ENCODE results near the gene TMEM134. TPM values are rescaled to one million over a fixed set of nuclear protein-coding genes. Genes with fewer than 3 reads are reported as not detected.

TMEM134 gene
- total and polyA plus RNA-seq, 5 experiments from 2014 or later = 105 to 148 (median 128) TPM

DNA sequence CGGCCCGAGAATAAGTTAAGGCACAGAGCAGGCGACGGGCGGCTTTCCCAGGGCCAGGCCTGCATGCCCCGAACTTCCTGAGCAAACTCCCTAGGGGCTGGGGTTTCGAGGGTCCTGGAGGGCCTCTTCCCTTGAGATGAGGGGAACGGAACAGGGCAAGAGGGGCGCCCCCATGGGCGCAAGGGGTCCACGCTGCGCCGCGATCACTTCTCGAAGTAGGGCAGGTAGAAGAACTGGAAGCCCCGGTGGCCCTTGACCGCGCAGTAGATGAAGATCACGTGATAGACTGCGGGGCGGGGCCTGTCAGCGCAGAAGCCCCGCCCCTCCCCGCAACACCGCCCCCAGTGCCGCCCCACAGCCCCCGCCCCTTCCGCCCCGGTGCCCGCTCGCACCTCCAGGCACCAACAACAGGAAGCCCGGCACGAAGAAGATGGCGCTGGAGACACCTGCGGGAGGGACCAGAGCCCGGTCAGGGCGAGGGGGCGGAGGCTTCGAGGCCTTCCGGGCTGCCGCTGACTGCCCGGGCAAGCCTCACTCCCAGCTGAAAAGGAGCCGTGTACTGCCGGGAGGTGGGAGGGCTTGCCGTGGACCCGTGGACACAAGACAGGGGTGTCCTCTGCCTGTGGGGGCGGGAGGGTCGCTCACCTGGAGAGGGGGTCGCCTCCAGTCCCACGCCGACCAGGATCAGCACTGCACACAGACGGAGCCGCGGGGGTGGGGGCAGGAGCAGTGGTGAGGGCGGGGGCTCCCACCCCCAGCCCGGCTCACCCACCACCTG lies 4.5 kb downstream of the TMEM134 start:
- DNase-seq (peak; percentile 85 to 97 (median 91)), ATAC-seq (peak; percentile 82)
- Mint-ChIP-seq H3K4me3 (peak overlapping the region; percentile 81 to 92 (median 88)), H3K4me1 (peaks cover 18 to 55% (median 41%) of the 10 kb centered on the region in 4 donors), H3K9me3 (no peaks in the 10 kb centered on the region), H3K27me3 (no peaks in the 10 kb centered on the region), H3K36me3 (no peaks in the 10 kb centered on the region), H3K27ac (peak overlapping the region; percentile 82 to 97 (median 95))
- POLR2A ChIA-PET = interaction anchor here (0.5 to 28.8 kb wide), 18 partner anchors 9 to 113 kb away, joined by 3 to 780 read pairs (median 5); partner anchors contain the start of genes AIP, CABP4, CARNS1 and CDK2AP2

DNA sequence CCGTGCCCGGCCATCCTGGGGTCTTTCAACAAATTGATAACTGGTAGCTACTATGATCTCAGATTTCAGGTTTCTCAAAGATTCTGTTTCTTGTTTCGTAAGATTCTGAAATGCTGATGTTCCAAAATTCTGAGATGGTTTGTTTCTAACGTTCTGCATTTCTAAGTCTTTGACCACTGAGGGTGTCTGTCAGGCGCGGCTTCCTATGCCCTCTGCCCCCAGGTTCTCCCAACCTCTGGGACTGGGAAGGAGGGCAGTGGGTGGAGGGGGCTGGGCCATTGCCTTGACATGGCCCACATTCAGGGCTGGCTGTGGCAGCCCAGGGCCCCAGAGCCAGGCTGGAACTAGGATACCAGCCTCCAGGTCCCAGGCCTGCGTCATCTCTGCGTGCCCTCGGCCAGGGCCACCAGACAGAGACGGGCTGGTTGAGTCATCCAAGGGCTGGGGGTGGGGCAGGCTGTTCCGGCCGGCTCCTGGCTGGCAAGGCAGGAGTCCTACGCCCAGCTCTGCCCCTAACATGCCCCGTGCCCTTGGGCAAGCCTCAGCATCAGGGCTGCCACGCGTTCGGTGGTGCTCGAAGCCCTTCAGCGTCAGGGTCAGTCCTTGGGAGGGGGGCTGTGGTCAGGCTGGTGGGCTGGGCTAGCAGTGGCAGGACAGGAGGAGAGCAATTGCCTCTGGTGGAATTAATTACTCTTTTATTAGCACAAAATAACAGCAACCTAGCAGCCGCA lies 5.2 kb downstream of the TMEM134 start:
- no peak for DNase-seq
- peak overlapping the region; percentile 37 to 97 (median 94) for H3K27ac Mint-ChIP-seq
- peaks cover 18 to 57% (median 39%) of the 10 kb centered on the region in 4 donors for H3K4me1 Mint-ChIP-seq
- POLR2A ChIA-PET = interaction anchor here (0.9 to 28.8 kb wide), 8 partner anchors 9 to 56 kb away, joined by 3 to 780 read pairs (median 50); partner anchors contain the start of genes AIP, CABP4, CARNS1 and CORO1B
- no peaks in the 10 kb centered on the region for H3K9me3 Mint-ChIP-seq
- no peaks in the 10 kb centered on the region for H3K27me3 Mint-ChIP-seq
- H3K36me3 Mint-ChIP-seq = no peaks in the 10 kb centered on the region
- peak overlapping the region; percentile 81 to 92 (median 88) for H3K4me3 Mint-ChIP-seq
- ATAC-seq = no peak

DNA sequence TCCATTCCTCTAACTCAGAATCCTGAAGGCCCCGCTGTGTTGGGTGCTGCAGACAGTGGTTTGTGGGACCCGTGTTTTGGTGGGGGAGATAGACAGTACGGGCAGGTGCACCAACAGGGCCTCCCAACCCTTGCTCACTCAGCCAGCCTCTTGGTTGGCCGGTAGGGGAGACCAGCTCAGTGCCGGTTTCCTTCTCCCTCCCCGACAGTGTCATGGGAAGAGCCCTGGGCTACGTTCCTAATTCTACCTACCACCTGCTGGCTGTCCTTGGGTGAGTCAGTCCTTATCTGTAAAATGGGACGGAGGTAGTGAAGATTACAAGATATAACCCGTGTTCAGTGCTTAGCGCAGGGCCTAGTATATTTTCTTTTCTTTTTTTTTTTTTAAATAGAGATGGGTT lies 5.9 kb downstream of the TMEM134 start:
- peaks cover 15 to 54% (median 36%) of the 10 kb centered on the region in 4 donors for H3K4me1 Mint-ChIP-seq
- H3K36me3 Mint-ChIP-seq = no peaks in the 10 kb centered on the region
- POLR2A ChIA-PET = interaction anchor here (0.9 to 28.8 kb wide), 6 partner anchors 8 to 55 kb away, joined by 4 to 780 read pairs (median 86); partner anchors contain the start of genes AIP, CABP4, CORO1B and GPR152
- peak overlapping the region in 6 of 10 donors; percentile 8 to 95 (median 44) for H3K27ac Mint-ChIP-seq
- DNase-seq = peak in 1 of 10 donors; percentile 40
- H3K4me3 Mint-ChIP-seq = peak overlapping the region in 3 of 10 donors; percentile 7 to 58 (median 24)
- no peak for ATAC-seq
- no peaks in the 10 kb centered on the region for H3K9me3 Mint-ChIP-seq
- no peaks in the 10 kb centered on the region for H3K27me3 Mint-ChIP-seq

DNA sequence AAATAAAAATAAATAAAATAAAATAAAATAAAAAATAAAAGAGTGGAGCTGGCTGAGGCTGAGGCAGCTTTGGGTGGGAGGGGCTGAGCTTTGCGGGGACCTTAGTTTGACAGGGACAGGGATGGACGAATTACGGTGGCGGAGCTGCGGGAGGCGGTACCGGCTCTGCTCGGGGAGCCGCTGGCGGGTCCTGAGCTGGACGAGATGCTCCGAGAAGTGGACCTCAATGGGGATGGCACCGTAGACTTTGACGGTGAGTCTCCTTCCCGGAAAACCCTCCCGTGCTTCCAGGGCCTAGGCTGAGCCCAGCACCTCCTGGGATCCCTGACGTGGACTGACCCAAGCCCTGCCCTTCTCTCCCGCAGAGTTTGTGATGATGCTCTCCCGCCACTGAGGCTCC lies 10.8 kb downstream of the TMEM134 start:
- peak in 1 of 10 donors; percentile 51 for DNase-seq
- POLR2A ChIA-PET = interaction anchor here (3.4 to 28.8 kb wide), 4 partner anchors 10 to 39 kb away, joined by 14 to 780 read pairs (median 83); partner anchors contain the start of genes CORO1B, GPR152, PTPRCAP and RPS6KB2
- Mint-ChIP-seq H3K4me1 (peaks cover 0 to 34% (median 7%) of the 10 kb centered on the region in 4 donors), H3K27ac (no peak overlapping the region), H3K4me3 (no peak overlapping the region), H3K27me3 (no peaks in the 10 kb centered on the region), H3K36me3 (no peaks in the 10 kb centered on the region), H3K9me3 (no peaks in the 10 kb centered on the region)
- no peak for ATAC-seq

DNA sequence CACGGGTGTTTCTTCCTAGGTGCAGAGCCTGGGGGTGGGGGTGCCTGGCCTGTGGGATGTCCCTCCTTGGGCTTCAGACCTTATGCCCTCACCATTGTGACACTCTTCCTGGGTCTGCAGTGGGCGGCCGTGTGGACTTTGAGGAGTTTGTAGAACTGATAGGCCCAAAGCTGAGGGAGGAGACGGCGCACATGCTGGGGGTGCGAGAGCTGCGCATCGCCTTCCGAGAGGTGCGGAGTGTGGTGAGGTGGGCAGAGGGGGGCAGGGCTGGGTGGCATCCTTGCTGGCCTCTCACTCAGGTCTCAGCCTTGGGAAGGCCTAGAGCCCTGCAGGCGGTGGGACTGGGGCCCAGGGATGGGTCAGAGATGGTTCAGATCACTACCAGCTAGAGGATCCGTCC lies 11.6 kb downstream of the TMEM134 start:
- Mint-ChIP-seq H3K9me3 (no peaks in the 10 kb centered on the region), H3K4me1 (peaks cover 0 to 30% (median 8%) of the 10 kb centered on the region in 4 donors), H3K27me3 (no peaks in the 10 kb centered on the region), H3K36me3 (no peaks in the 10 kb centered on the region), H3K4me3 (peak overlapping the region in 1 of 10 donors; percentile 37), H3K27ac (peak overlapping the region in 3 of 10 donors; percentile 19 to 73 (median 56))
- peak in 1 of 10 donors; percentile 56 for DNase-seq
- ATAC-seq = no peak
- POLR2A ChIA-PET = interaction anchor here (3.4 to 28.8 kb wide), 4 partner anchors 10 to 23 kb away, joined by 20 to 780 read pairs (median 83); partner anchors contain the start of genes CORO1B, GPR152, PTPRCAP and RPS6KB2

DNA sequence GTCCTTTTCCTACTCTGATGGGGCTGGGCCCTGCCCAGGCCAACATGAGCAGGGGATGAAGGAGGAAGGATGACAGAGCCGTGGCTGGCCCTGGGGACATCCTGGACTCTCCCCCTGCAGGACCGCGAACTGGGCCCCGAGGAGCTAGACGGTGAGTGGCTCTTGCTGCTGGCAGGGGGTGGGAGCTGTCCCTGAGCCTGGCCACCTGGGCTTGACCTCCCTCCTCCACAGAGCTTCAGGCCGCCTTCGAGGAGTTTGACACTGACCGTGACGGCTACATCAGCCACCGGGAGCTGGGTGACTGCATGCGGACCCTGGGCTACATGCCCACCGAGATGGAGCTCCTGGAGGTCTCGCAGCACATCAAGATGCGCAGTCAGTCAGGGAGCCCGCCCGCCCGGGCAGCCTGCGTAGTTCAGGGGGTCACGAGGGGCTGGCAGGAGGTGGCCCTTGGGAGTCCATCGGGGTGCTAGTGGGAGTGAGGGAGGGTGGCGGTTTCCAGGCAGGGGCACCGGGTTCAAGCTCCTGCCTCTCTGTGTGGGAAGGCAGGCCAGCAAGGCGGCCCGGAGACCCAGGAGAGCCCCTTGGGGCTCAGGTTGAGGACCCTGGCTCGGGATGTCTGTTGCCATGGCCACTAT lies 12.9 kb downstream of the TMEM134 start:
- peak in 1 of 10 donors; percentile 34 for DNase-seq
- POLR2A ChIA-PET = interaction anchor here (0.6 to 28.8 kb wide), 6 partner anchors 9 to 39 kb away, joined by 3 to 780 read pairs (median 14); partner anchors contain the start of genes CORO1B, PTPRCAP, RPS6KB2 and TMEM134
- ATAC-seq = no peak

DNA sequence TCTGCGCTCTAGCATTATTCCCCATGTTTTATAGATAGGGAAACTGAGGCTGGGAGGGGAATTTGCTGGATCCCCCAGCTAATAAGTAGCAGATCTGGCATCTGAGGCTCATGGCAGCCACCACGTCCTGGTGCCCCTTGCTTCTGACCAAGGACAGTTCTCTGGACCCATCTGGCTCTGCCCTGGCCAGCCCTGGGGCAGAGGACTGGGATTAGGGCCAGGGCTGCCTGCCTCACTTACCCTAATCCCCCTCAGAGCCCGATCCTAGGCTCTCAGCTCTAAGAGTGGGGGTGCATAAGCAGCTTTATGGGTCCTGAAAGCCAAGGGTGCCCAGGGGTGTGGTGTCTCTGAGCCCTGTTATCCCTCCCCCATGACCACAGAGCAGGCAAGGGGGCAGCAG lies 14.0 kb downstream of the TMEM134 start, which contains the start of gene CABP4:
TSS of gene CABP4 (plus strand) at position 301 of the 400 bp plus-strand sequence. CDS start at position 371, 70 bp downstream.
- Mint-ChIP-seq H3K4me1 (peaks cover 2 to 34% (median 14%) of the 10 kb centered on the region in 4 donors), H3K27me3 (no peaks in the 10 kb centered on the region), H3K4me3 (peak within 1 kb of the TSS in 1 of 10 donors; percentile 41), H3K27ac (peak within 1 kb of the TSS in 2 of 10 donors; percentile 69 to 72), H3K9me3 (no peaks in the 10 kb centered on the region), H3K36me3 (no peaks in the 10 kb centered on the region)
- POLR2A ChIA-PET = interaction anchor here (1.0 to 28.8 kb wide), 5 partner anchors 8 to 20 kb away, joined by 4 to 780 read pairs (median 20); partner anchors contain the start of genes CORO1B, PTPRCAP, RPS6KB2 and TMEM134
- DNase-seq (peak in 1 of 10 donors; percentile 32), ATAC-seq (no peak)

More for the DNA sequence above, 12.9 kb downstream of the TMEM134 start:
- H3K36me3 Mint-ChIP-seq = no peaks in the 10 kb centered on the region
- no peak overlapping the region for H3K4me3 Mint-ChIP-seq
- no peaks in the 10 kb centered on the region for H3K9me3 Mint-ChIP-seq
- H3K27me3 Mint-ChIP-seq = no peaks in the 10 kb centered on the region
- peaks cover 0 to 31% (median 11%) of the 10 kb centered on the region in 4 donors for H3K4me1 Mint-ChIP-seq
- no peak overlapping the region for H3K27ac Mint-ChIP-seq

DNA sequence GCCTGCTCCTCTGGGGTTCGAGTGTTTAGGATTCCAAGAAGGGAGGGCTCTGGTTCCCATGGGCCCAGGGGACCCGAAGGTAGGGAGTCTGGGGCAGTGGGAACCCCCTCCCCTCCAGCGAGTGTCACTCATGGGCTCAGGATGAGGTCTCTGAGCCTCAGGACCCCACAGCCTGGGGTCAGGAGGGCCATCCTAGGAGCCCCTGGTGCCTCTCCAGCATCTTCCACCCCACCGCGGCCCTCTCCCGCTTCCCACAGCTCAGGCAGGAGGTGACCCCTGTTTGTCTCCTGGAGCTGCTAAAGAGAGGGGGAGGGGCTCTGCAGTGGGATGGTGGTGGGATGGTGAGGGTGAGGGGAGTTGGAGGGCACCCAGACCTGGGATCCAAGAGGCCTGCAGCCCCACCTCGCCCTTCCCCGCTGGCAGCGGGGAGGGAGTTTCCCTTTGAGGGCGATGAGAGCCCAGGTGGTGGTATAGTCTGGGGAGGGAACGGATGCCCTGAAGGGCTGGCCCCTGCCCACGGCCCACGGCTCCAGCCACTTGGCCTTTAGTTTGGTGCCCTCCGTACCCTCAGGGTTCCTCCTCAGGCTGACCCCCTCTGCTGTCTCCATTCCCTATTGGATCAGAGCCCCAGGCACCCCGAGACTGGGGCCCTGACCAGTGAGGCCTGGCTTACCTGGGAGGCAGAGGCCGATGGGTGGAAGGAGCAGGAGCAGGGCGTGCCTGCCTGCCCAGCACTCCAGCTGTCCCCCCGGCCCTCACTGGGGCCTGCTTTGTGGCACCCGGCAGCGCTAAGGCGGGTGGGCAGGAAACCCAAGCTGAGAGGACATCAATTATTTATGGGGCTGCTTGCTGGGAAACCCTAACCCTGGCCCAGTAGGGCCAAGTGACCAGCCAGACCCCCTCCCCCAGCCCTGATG lies 15.0 kb downstream of the TMEM134 start:
- Mint-ChIP-seq H3K27ac (no peak overlapping the region), H3K36me3 (no peaks in the 10 kb centered on the region), H3K9me3 (no peaks in the 10 kb centered on the region), H3K4me1 (peaks cover 7 to 34% (median 18%) of the 10 kb centered on the region in 4 donors), H3K4me3 (no peak overlapping the region), H3K27me3 (no peaks in the 10 kb centered on the region)
- DNase-seq (peak in 1 of 10 donors; percentile 28), ATAC-seq (no peak)
- POLR2A ChIA-PET = interaction anchor here (0.5 to 28.8 kb wide), 7 partner anchors 9 to 59 kb away, joined by 3 to 780 read pairs (median 5); partner anchors contain the start of genes CORO1B, PTPRCAP, RPS6KB2 and TMEM134

DNA sequence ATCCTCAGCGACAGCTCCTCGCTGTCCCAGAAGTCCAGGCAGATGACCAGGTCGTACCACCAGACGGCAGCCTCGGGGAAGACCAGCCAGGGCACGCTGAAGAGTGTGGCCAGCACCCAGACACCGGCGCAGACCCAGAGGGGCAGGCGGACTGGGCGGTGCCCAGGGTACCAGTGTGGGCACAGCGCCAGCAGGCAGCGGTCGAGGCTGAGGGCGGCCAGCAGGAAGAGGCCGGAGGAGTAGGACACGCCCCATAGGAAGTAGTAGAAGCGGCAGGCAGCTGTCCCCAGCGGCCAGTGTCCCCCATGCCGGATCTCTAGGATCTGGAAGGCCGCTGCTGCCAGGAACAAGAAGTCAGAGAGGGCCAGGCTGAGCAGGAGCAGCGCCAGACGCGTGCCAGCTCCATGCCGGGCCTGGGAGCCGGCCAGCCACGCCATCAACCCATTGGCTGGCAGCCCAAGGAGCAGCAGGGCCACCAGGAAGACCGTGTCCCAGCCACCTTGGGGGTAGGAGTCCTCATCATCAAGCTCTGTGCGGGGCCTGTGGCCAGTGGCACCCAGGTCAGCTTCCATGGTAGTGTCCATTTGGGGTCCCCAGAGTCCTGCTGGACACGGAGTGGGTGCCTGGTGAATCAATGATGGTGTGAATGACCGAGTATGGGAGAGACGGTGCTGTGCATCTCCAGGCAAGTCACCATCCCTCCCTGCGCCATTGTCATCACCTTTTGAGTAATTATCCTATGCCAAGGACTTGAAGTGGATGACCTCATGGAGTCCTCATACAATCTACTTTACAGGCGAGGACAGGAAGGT lies 16.7 kb downstream of the TMEM134 start, which contains the start of gene GPR152:
TSS of gene GPR152 (minus strand) at position 589 of the 812 bp plus-strand sequence. CDS start at position 584, 5 bp downstream.
- ATAC-seq (no peak), DNase-seq (no peak)
- H3K4me1 Mint-ChIP-seq = peaks cover 11 to 42% (median 27%) of the 10 kb centered on the region in 4 donors
- H3K9me3 Mint-ChIP-seq = no peaks in the 10 kb centered on the region
- no peaks in the 10 kb centered on the region for H3K27me3 Mint-ChIP-seq
- H3K36me3 Mint-ChIP-seq = no peaks in the 10 kb centered on the region
- POLR2A ChIA-PET = interaction anchor here (0.6 to 28.8 kb wide), 6 partner anchors 8 to 50 kb away, joined by 4 to 780 read pairs (median 8); partner anchors contain the start of genes CORO1B, PPP1CA, PTPRCAP and RPS6KB2
- H3K27ac Mint-ChIP-seq = peak within 1 kb of the TSS in 3 of 10 donors; percentile 8 to 80 (median 63)
- H3K4me3 Mint-ChIP-seq = no peak within 1 kb of the TSS

DNA sequence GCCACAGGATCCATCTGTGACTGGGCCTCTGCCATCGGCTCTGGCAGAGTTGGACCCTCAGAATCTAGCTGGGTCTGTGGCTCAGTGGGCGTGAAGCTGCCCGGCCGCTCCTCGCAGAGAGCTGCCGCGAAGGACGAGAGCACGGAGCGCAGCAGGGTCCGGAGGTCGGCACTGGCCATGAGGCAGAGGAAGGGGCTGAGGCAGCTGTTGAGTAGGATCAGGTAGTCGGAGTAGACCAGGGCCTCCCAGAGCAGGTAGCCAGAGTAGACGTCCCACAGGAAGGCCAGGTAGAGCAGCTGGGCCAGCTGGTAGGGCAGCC lies 17.4 kb downstream of the TMEM134 start:
- Mint-ChIP-seq H3K4me3 (peak overlapping the region in 1 of 10 donors; percentile 50), H3K9me3 (no peaks in the 10 kb centered on the region), H3K27me3 (no peaks in the 10 kb centered on the region), H3K4me1 (peaks cover 11 to 47% (median 30%) of the 10 kb centered on the region in 4 donors), H3K36me3 (no peaks in the 10 kb centered on the region), H3K27ac (peak overlapping the region in 2 of 10 donors; percentile 63 to 80)
- POLR2A ChIA-PET = interaction anchor here (0.8 to 28.8 kb wide), 6 partner anchors 9 to 50 kb away, joined by 3 to 780 read pairs (median 8); partner anchors contain the start of genes CORO1B, PPP1CA, PTPRCAP and RPS6KB2
- no peak for ATAC-seq
- DNase-seq = no peak
